ENCODE results near the gene AP1S2.

Gene AP1S2

GRCh38 chrX:15856222-15856587 lies 1.6 kb upstream of the AP1S2 start:
- no peak overlapping the region for H3K27ac ChIP-seq
- TF ChIP-seq CTCF (IDR thresholded peaks at IDR 0.05): no peak
- no peak overlapping the region for H3K4me3 ChIP-seq
- DNase-seq (ENCODE audit: low spot score): no peak

GRCh38 chrX:15855568-15856221 lies 1.1 kb upstream of the AP1S2 start:
- no peak for DNase-seq (ENCODE audit: low spot score)
- no peak for TF ChIP-seq CTCF (IDR thresholded peaks at IDR 0.05)
- peak overlapping the region; percentile 80 for H3K4me3 ChIP-seq

GRCh38 chrX:15854080-15854655 lies 445 bp downstream of the AP1S2 start:
- no peak for TF ChIP-seq CTCF (IDR thresholded peaks at IDR 0.05)
- Histone ChIP-seq H3K4me3 (peak overlapping the region; percentile 80), H3K27ac (peak overlapping the region; percentile 82 to 91)
- DNase-seq (ENCODE audit: low spot score): peak; percentile 79

More at GRCh38 chrX:15855568-15856221, 1.1 kb upstream of the AP1S2 start:
- peak overlapping the region; percentile 46 to 91 for H3K27ac ChIP-seq

- DNase-seq (ENCODE audit: low spot score): no peak
- no peak for TF ChIP-seq CTCF (IDR thresholded peaks at IDR 0.05)
- Histone ChIP-seq H3K27ac (peak overlapping the region; percentile 82 to 91), H3K4me3 (peak overlapping the region; percentile 80)
Measured at GRCh38 chrX:15853586-15854079, 980 bp downstream of the AP1S2 start.

- H3K27ac ChIP-seq: no peak overlapping the region
- TF ChIP-seq CTCF (IDR thresholded peaks at IDR 0.05): no peak
- no peak overlapping the region for H3K4me3 ChIP-seq
- DNase-seq (ENCODE audit: low spot score): no peak
Measured at GRCh38 chrX:15849555-15849954, 5.1 kb downstream of the AP1S2 start.

- H3K4me3 ChIP-seq: no peak overlapping the region
- no peak overlapping the region for H3K27ac ChIP-seq
- no peak for DNase-seq (ENCODE audit: low spot score)
- no peak for TF ChIP-seq CTCF (IDR thresholded peaks at IDR 0.05)
Measured at GRCh38 chrX:15848576-15848975, 6.0 kb downstream of the AP1S2 start.

GRCh38 chrX:15843960-15844359 lies 10.7 kb downstream of the AP1S2 start:
- no peak for TF ChIP-seq CTCF (IDR thresholded peaks at IDR 0.05)
- Histone ChIP-seq H3K4me3 (no peak overlapping the region), H3K27ac (no peak overlapping the region)
- DNase-seq (ENCODE audit: low spot score): no peak
